A673 (cell line): ENCODE measurements around the gene TERB2. TPM values are rescaled to one million over a fixed set of nuclear protein-coding genes. Genes with fewer than 3 reads are reported as not detected.
"Not testable (repeated sequence)": the region's sequence is repeated elsewhere in the genome, so short reads cannot be mapped to it uniquely, and the experiment has no call there.

Experiments used
- BruUV-seq: library from RNA; stranded (reverse); fragments of 400-500 nt; replicated peaks from 2 replicates; lab custom pipeline; 2021; lab: Mats Ljungman, UMichigan
- CTCF ChIA-PET: fragments of 300-600 bp; sonication (Branson Sonifier 250); formaldehyde crosslinking; loops from one replicate; lab custom pipeline; 2022; ENCODE audit warnings: antibody characterized with exemption; lab: Charles Lee
- POLR2A ChIA-PET: fragments of 300-600 bp; sonication (Branson Sonifier 250); formaldehyde crosslinking; loops from one replicate; lab custom pipeline; 2022; ENCODE audit warnings: antibody characterized with exemption; ENCODE audit not compliant: low non-redundant PET; lab: Charles Lee
- DNase-seq: peaks from one replicate; pipeline ENCODE4 v3.0.0-alpha.2; 2015; ENCODE audit warnings: low spot score
- H3K27ac ChIP-seq: fragments of 200-600 bp; sonication (generic); 2 replicates; pipeline ENCODE4 v1.5.1; 2016; ENCODE audit warnings: mixed run types, low read depth, mild to moderate bottlenecking, mixed read lengths, antibody characterized with exemption, low read length; ENCODE audit not compliant: poor library complexity, severe bottlenecking
- H3K27me3 ChIP-seq: fragments of 200-600 bp; sonication (generic); replicated peaks from 2 replicates; pipeline ENCODE4 v1.6.1; 2017; ENCODE audit warnings: mixed run types, low read depth, mild to moderate bottlenecking, mixed read lengths, antibody characterized with exemption, low read length; ENCODE audit not compliant: insufficient read depth, poor library complexity
- H3K36me3 ChIP-seq: fragments of 200-600 bp; sonication (generic); 2 replicates; pipeline ENCODE4 v1.6.1; 2016; ENCODE audit warnings: mixed run types, mild to moderate bottlenecking, mixed read lengths, antibody characterized with exemption, low read length; ENCODE audit not compliant: insufficient read depth, poor library complexity, severe bottlenecking
- H3K4me1 ChIP-seq: fragments of 200-600 bp; sonication (generic); 2 replicates; pipeline ENCODE4 v1.6.1; 2017; ENCODE audit warnings: mixed run types, mild to moderate bottlenecking, mixed read lengths, antibody characterized with exemption, low read length; ENCODE audit not compliant: insufficient read depth, poor library complexity, severe bottlenecking
- H3K4me3 ChIP-seq: fragments of 200-600 bp; sonication (generic); 2 replicates; pipeline ENCODE4 v1.5.1; 2016; ENCODE audit warnings: low read depth, mixed run types, mild to moderate bottlenecking, mixed read lengths, low read length; ENCODE audit not compliant: poor library complexity, severe bottlenecking
- H3K9me3 ChIP-seq: fragments of 200-600 bp; sonication (generic); 2 replicates; pipeline ENCODE4 v1.6.1; 2016; ENCODE audit warnings: mixed run types, low read depth, mild to moderate bottlenecking, mixed read lengths, antibody characterized with exemption, low read length; ENCODE audit not compliant: poor library complexity, severe bottlenecking
- EZH2 ChIP-seq: fragments of 200-600 bp; sonication (generic); IDR thresholded peaks from 2 replicates; pipeline ENCODE4 v1.6.1; 2017; ENCODE audit warnings: borderline replicate concordance, low read depth, mild to moderate bottlenecking, mixed read lengths, antibody characterized with exemption, low read length; ENCODE audit not compliant: poor library complexity, severe bottlenecking
- intact Hi-C: fragments of 100-400 bp; cut with micrococcal nuclease; formaldehyde crosslinking; loops from one replicate; pipeline ENCODE4 v1.10.0; 2022; ENCODE audit not compliant: unreplicated experiment
- total RNA-seq: library from RNA; stranded (reverse); gene quantifications from 2 replicates; pipeline ENCODE4 v1.2.3, GENCODE V29; 2021
- TF ChIP-seq, protein P1 (sequence below): fragments of 300-800, 200-600 bp; sonication (generic); conservative IDR thresholded peaks from 2 replicates; pipeline ENCODE4 v1.5.1; 2017; ENCODE audit warnings: low read depth, mild to moderate bottlenecking, antibody characterized with exemption, low read length, moderate library complexity, mixed read lengths

TERB2 gene
- total RNA-seq, 1 experiment from 2014 or later, result not detected

DNA sequence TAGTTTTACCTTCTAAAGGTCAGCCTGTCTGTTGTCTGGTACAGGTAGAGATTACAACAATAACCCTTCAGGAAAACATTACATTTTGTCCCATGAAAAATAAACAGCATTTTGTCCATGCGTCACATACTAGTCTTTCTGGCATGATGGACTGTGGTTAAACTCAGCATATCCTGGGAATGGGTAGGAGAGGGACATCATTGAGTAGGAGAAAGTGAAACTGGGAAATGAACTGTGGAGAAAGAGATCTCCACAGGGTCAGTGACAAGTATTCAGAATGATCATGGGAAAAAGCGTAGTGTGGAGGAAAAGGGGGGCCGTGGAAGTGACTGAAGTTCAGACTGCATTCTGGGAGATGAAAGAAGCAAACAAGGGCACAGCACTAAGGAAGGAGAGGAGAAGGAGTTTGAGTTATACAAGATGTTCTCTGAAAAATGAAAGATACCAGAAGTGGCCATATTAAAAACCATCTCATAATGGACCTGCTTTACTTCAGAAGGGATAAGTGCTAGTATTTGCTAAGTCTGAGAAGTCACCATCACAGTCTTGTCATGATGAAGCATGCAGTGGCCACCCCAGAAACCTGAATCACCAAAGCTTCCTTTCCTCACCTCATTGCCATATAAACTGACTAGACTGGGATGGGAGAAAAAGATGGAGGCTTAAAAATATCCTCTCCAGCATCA lies 31.8 kb downstream of the TERB2 start:
- H3K4me1 ChIP-seq, H3K4me3 ChIP-seq, CTCF ChIA-PET, H3K36me3 ChIP-seq, POLR2A ChIA-PET, H3K27ac ChIP-seq, BruUV-seq, intact Hi-C loops, H3K9me3 ChIP-seq, H3K27me3 ChIP-seq, DNase-seq: not testable (repeated sequence)

DNA sequence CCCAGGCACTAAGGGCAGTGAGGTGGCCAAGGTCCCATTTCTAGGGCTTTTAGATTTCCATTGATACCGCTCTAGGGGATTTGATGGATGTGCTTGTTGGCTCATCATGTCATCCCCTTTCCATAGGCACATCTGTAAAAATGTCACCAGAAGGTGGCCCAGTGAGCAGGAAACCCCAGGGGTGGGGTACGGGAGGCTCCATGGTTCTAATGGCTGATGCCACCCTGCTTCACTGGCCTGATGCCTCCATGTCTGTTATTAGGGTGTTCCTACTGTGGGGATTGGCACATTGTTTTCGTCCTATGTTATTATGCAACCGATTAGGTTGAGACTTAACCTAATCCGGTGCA lies 32.4 kb downstream of the TERB2 start:
- intact Hi-C loops, H3K4me3 ChIP-seq, BruUV-seq, H3K36me3 ChIP-seq, DNase-seq, H3K9me3 ChIP-seq, H3K27me3 ChIP-seq, POLR2A ChIA-PET, CTCF ChIA-PET, H3K4me1 ChIP-seq, H3K27ac ChIP-seq: not testable (repeated sequence)

DNA sequence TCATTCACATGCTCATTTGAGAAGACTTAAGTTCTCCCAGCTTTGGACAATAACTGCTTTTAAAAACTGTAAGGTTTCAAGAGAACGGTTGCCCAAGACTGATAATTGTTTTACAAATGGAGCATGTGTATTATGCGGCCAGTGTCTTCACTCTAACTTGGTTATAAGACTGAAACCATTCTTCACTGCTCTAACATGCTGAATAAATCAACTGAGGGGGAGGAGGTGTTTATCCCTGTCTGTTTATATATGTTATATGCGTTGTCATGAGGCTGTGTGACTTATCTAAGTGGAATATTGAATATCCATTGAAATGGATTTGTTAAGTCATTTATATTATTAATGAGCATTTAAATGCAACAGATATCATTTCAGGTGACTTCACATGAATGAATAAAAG lies 41.1 kb downstream of the TERB2 start:
- H3K27me3 ChIP-seq, CTCF ChIA-PET, BruUV-seq, H3K9me3 ChIP-seq, POLR2A ChIA-PET, intact Hi-C loops, H3K4me1 ChIP-seq, H3K36me3 ChIP-seq, H3K4me3 ChIP-seq, H3K27ac ChIP-seq, DNase-seq: not testable (repeated sequence)

DNA sequence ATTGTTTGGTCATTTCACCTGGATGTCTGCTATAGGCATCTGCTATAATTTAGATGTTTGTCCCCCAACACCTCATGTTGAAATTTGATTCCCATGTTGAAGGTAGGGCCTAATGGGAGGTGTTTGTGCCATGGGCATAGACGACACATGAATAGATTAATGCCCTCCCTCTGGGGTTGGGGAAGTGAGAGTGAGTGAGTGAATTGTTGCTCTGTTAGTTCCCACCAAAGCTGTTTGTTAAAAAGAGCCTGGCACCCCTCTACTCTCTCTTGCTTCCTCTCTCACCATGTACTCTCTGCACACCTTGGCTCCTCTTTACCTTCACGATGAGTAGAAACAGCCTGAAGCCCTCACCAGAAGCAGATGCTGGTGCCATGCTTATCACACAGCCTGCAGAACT lies 42.6 kb downstream of the TERB2 start:
- POLR2A ChIA-PET, result no interaction called here
- TF ChIP-seq EZH2, result no peak
- TF ChIP-seq, protein P1, sequence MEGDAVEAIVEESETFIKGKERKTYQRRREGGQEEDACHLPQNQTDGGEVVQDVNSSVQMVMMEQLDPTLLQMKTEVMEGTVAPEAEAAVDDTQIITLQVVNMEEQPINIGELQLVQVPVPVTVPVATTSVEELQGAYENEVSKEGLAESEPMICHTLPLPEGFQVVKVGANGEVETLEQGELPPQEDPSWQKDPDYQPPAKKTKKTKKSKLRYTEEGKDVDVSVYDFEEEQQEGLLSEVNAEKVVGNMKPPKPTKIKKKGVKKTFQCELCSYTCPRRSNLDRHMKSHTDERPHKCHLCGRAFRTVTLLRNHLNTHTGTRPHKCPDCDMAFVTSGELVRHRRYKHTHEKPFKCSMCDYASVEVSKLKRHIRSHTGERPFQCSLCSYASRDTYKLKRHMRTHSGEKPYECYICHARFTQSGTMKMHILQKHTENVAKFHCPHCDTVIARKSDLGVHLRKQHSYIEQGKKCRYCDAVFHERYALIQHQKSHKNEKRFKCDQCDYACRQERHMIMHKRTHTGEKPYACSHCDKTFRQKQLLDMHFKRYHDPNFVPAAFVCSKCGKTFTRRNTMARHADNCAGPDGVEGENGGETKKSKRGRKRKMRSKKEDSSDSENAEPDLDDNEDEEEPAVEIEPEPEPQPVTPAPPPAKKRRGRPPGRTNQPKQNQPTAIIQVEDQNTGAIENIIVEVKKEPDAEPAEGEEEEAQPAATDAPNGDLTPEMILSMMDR, result no peak

DNA sequence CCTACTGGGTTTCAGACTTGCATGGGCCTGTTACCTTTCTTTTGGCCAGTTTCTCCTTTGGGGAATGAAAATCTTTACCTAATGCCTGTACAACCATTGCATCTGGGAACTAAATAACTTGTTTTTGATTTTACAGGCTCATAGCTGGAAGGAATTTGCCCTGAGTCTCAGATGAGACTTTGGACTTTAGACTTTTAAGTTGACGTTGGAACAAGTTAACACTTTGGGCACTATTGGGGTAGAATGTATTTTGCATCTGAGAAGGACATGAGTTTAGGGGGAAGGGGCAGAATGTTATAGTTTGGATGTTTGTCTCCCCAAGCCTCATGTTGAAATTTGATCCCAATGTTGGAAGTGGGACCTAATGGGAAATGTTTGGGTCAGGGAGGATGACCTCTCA lies 44.7 kb downstream of the TERB2 start:
- BruUV-seq, H3K9me3 ChIP-seq, H3K4me1 ChIP-seq, H3K36me3 ChIP-seq, H3K4me3 ChIP-seq, H3K27me3 ChIP-seq, POLR2A ChIA-PET, CTCF ChIA-PET, H3K27ac ChIP-seq, intact Hi-C loops, DNase-seq: not testable (repeated sequence)

More for the DNA sequence above, 42.6 kb downstream of the TERB2 start:
- no peaks in the 10 kb centered on the region for H3K9me3 ChIP-seq
- H3K4me3 ChIP-seq, result no peak overlapping the region
- DNase-seq, result no peak
- H3K36me3 ChIP-seq, result no peaks in the 10 kb centered on the region
- H3K4me1 ChIP-seq, result no peaks in the 10 kb centered on the region
- intact Hi-C loops, result no loop called here
- BruUV-seq, result no TSS peak
- no peak overlapping the region for H3K27ac ChIP-seq
- H3K27me3 ChIP-seq, result no peaks in the 10 kb centered on the region
- CTCF ChIA-PET, result no interaction called here

DNA sequence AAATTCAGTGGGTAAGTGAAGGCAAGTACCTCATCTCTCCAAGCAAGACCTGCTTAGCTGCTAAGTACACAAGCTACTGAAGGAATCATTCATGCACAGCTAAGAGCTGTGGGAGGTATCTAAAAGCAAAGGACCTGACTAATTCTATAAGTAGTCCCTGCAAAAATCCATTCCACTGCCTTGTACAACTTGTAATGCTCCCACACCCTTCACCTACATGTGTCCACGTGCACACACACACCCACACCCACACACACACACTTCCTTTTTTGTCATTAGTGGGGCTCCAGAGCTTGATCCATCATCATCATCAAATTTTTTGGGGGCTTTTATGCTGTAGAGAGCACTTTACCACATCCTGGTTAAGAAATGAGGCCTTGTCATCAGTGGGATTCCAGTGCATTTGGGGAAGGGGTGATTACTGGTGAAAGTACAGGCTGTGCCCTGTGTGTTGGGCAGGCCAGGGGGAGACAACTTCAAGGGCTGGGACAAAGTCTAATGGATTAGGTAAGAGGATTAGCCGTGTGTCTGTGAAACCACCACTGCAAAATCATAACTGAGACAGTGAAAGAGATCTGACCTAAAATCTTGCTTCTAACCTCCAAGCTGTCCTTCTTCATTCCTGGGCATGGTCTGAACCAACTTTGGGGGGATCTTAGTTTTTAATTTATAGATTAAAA lies 47.4 kb downstream of the TERB2 start:
- BruUV-seq, intact Hi-C loops, H3K4me3 ChIP-seq, H3K36me3 ChIP-seq, CTCF ChIA-PET, POLR2A ChIA-PET, H3K4me1 ChIP-seq, DNase-seq, H3K27ac ChIP-seq, H3K27me3 ChIP-seq, H3K9me3 ChIP-seq: not testable (repeated sequence)
